Measurements from ENCODE around the gene CFAP97D2.

GRCh38 chr13:114129649-114130062 lies 49.4 kb upstream of the CFAP97D2 start:
- TF ChIP-seq CTCF (IDR thresholded peaks at IDR 0.05): no peak
- no peak for TF ChIP-seq POLR2A (IDR thresholded peaks at IDR 0.05)
- TF ChIP-seq POLR2AphosphoS5 (IDR thresholded peaks at IDR 0.05; ENCODE audit: insufficient read depth in 1 of 2, low read depth in 1 of 2): no peak

Data from vagina (tissue), 2 donors.